ENCODE data around the gene HDGFL1.

DNA sequence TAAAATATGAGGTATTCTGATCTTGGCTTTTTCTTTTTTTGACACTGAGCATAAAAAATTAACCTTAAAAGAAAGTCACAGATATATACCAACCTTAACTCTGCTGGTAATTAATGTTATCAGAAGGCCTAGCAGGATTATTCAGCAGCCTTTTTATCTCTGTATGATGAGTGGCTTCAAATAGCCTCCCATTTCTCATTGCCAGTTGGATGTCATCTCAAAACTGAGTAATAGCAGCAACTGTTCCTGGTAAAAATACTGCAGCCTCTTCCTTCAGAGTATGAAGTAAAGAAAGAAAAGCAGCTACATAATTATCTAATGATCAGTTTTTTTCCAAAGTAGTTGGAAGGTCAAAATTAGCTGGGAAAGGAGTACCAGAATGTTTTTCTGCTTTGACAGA is 24.9 kb upstream of the HDGFL1 start:
- TF ChIP-seq EZH2 (IDR thresholded peaks at IDR 0.05; ENCODE audit: insufficient read depth, poor library complexity, severe bottlenecking) (no peak), EZH2phosphoT487 (IDR thresholded peaks at IDR 0.05; ENCODE audit: insufficient read depth, low read depth) (no peak)
